Caco-2 (cell line): Measurements from ENCODE around the gene FMC1. TPM values are rescaled to one million over a fixed set of nuclear protein-coding genes. Genes with fewer than 3 reads are reported as not detected.
A peak's percentile ranks its signal among the peaks of the same experiment; 100 is the strongest.

Experiments used
- BruUV-seq: library from RNA; stranded (reverse); fragments of 400-500 nt; replicated peaks from 2 replicates; lab custom pipeline; 2021; lab: Mats Ljungman, UMichigan
- CTCF ChIA-PET: fragments of 300-600 bp; sonication (Branson Sonifier 250); formaldehyde crosslinking; loops from one replicate; lab custom pipeline; 2022; ENCODE audit warnings: antibody characterized with exemption; lab: Charles Lee
- POLR2A ChIA-PET: fragments of 300-600 bp; sonication (Branson Sonifier 250); formaldehyde crosslinking; loops from one replicate; lab custom pipeline; 2022; ENCODE audit warnings: antibody characterized with exemption; lab: Charles Lee
- DNase-seq, 2 experiments: peaks; one replicate each; pipeline versions ENCODE4 v3.0.0 to v3.0.0-alpha.2; 2020 to 2022
- H3K27me3 ChIP-seq: replicated peaks from 2 replicates; pipeline ENCODE4 v1.6.0; 2011; ENCODE audit warnings: low read length; ENCODE audit not compliant: control insufficient read depth, insufficient read depth
- H3K36me3 ChIP-seq: 2 replicates; pipeline ENCODE4 v1.5.1; 2011; ENCODE audit warnings: low read length; ENCODE audit not compliant: control insufficient read depth, insufficient read depth
- H3K4me1 ChIP-seq: fragments of 250-450 bp; sonication (Bioruptor Pico); 2 replicates; pipeline ENCODE4 v1.5.1; 2020; ENCODE audit warnings: mild to moderate bottlenecking
- H3K4me3 ChIP-seq: 2 replicates; pipeline ENCODE4 v1.5.1; 2011; ENCODE audit warnings: low read depth, mild to moderate bottlenecking, control low read depth, low read length
- H3K9me3 ChIP-seq: fragments of 250-450 bp; sonication (Bioruptor Pico); 2 replicates; pipeline ENCODE4 v1.5.1; 2020; ENCODE audit warnings: mild to moderate bottlenecking, moderate library complexity
- H3K27ac Mint-ChIP-seq: one replicate; pipeline ENCODE4 v1.8.0; 2022; ENCODE audit warnings: mixed read lengths; ENCODE audit not compliant: unreplicated experiment
- H3K27me3 Mint-ChIP-seq: one replicate; pipeline ENCODE4 v1.8.0; 2022; ENCODE audit warnings: mixed read lengths; ENCODE audit not compliant: insufficient read depth, unreplicated experiment
- H3K36me3 Mint-ChIP-seq: one replicate; pipeline ENCODE4 v1.8.0; 2022; ENCODE audit warnings: mild to moderate bottlenecking, mixed read lengths; ENCODE audit not compliant: insufficient read depth, unreplicated experiment
- H3K4me1 Mint-ChIP-seq: one replicate; pipeline ENCODE4 v1.8.0; 2022; ENCODE audit warnings: low read depth, mixed read lengths; ENCODE audit not compliant: unreplicated experiment
- H3K4me3 Mint-ChIP-seq: one replicate; pipeline ENCODE4 v1.8.0; 2022; ENCODE audit warnings: mild to moderate bottlenecking, moderate library complexity, mixed read lengths; ENCODE audit not compliant: unreplicated experiment
- H3K9me3 Mint-ChIP-seq: one replicate; pipeline ENCODE4 v1.8.0; 2022; ENCODE audit warnings: mixed read lengths; ENCODE audit not compliant: unreplicated experiment
- CTCF ChIP-seq, 2 experiments: fragments of 200-600 bp in 1 of 2; IDR thresholded peaks; 1 replicate in 1 of 2; 2 replicates in 1 of 2; pipeline versions ENCODE4 v1.5.1 to v1.8.0; 2011 to 2022; ENCODE audit warnings: antibody characterized with exemption in 1 of 2, control low read depth in 1 of 2, inconsistent platforms in 1 of 2, low read depth in 1 of 2, low read length in 1 of 2, mild to moderate bottlenecking in 1 of 2, moderate library complexity in 1 of 2; ENCODE audit not compliant: insufficient read depth in 1 of 2, severe bottlenecking in 1 of 2, unreplicated experiment in 1 of 2
- intact Hi-C: fragments of 100-400 bp; cut with micrococcal nuclease; formaldehyde crosslinking; loops from one replicate; pipeline ENCODE4 v1.10.0; 2022; ENCODE audit not compliant: unreplicated experiment
- total RNA-seq: library from RNA; stranded (reverse); gene quantifications from 2 replicates; pipeline ENCODE4 v1.2.3, GENCODE V29; 2022

FMC1 gene
- total RNA-seq, 1 experiment from 2014 or later, result 15.1 TPM

GRCh38 chr7:139360210-139360947 lies 19.2 kb downstream of the FMC1 start:
- Histone ChIP-seq H3K4me1 (no peaks in the 10 kb centered on the region), H3K4me3 (peak overlapping the region; percentile 100), H3K36me3 (peaks cover 1% of the 10 kb centered on the region), H3K27me3 (no peaks in the 10 kb centered on the region), H3K9me3 (no peaks in the 10 kb centered on the region)
- ChIA-PET POLR2A (interaction anchor here (0.5 to 1.1 kb wide), 13 partner anchors 13 to 1368 kb away, joined by 3 to 12 read pairs (median 4); partner anchors contain the start of gene KLRG2), CTCF (interaction anchor here (0.6 to 1.0 kb wide), 2 partner anchors 20 to 62 kb away, joined by 3 to 6 read pairs; no protein-coding TSS in a partner anchor)
- no peak for TF ChIP-seq CTCF (IDR thresholded peaks at IDR 0.05; ENCODE audit: insufficient read depth in 1 of 2, low read depth in 1 of 2, low read length in 1 of 2, severe bottlenecking in 1 of 2, unreplicated experiment in 1 of 2)
- no peaks in the 10 kb centered on the region for H3K9me3 Mint-ChIP-seq
- peak overlapping the region; percentile 98 for H3K27ac Mint-ChIP-seq
- H3K4me3 Mint-ChIP-seq, result peak overlapping the region; percentile 99
- intact Hi-C loops, result loop anchor here (2.0 to 5.0 kb wide), 2 partner anchors 42 to 253 kb away; partner anchors contain the start of gene ZC3HAV1
- no peaks in the 10 kb centered on the region for H3K27me3 Mint-ChIP-seq
- H3K4me1 Mint-ChIP-seq, result peaks cover 10% of the 10 kb centered on the region
- BruUV-seq, result TSS peak; percentile 29
- H3K36me3 Mint-ChIP-seq, result peaks cover 50% of the 10 kb centered on the region
- DNase-seq, result peak; percentile 98 to 99

GRCh38 chr7:139360948-139361307 lies 19.8 kb downstream of the FMC1 start:
- peaks cover 55% of the 10 kb centered on the region for H3K36me3 Mint-ChIP-seq
- ChIA-PET CTCF (no interaction called here), POLR2A (no interaction called here)
- no peak for TF ChIP-seq CTCF (IDR thresholded peaks at IDR 0.05; ENCODE audit: insufficient read depth in 1 of 2, low read depth in 1 of 2, low read length in 1 of 2, severe bottlenecking in 1 of 2, unreplicated experiment in 1 of 2)
- no peaks in the 10 kb centered on the region for H3K9me3 Mint-ChIP-seq
- H3K4me1 ChIP-seq, result no peaks in the 10 kb centered on the region
- H3K4me1 Mint-ChIP-seq, result peaks cover 16% of the 10 kb centered on the region
- H3K27ac Mint-ChIP-seq, result peak overlapping the region; percentile 98
- H3K27me3 ChIP-seq, result no peaks in the 10 kb centered on the region
- no peak for DNase-seq
- H3K4me3 Mint-ChIP-seq, result peak overlapping the region; percentile 99
- no TSS peak for BruUV-seq
- H3K36me3 ChIP-seq, result peaks cover 2% of the 10 kb centered on the region
- H3K27me3 Mint-ChIP-seq, result no peaks in the 10 kb centered on the region
- H3K4me3 ChIP-seq, result peak overlapping the region; percentile 100
- H3K9me3 ChIP-seq, result no peaks in the 10 kb centered on the region
- intact Hi-C loops, result loop anchor here (2.0 to 5.0 kb wide), 2 partner anchors 42 to 254 kb away; partner anchors contain the start of gene ZC3HAV1

DNA sequence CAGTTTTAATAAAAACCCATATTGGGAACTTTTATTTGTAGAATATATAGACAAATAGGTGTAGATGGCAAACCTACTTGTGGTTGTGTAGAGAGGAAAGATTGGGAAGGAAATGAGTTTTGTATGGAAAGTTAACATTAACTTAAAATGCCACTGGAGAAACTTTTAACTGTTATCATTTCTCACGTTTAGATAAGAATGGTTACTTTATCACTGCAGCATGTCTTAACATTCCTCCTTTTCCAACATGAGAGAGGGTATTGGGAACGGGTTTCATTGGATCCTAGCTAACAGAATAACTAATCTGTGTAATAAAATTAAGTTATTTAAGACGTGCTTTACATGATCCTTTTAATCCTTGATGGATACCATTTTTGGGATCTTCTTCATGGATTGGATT lies 20.4 kb downstream of the FMC1 start:
- no peak for DNase-seq
- Mint-ChIP-seq H3K36me3 (peaks cover 55% of the 10 kb centered on the region), H3K27ac (peak overlapping the region; percentile 98), H3K4me3 (peak overlapping the region; percentile 99), H3K27me3 (no peaks in the 10 kb centered on the region), H3K4me1 (peaks cover 16% of the 10 kb centered on the region), H3K9me3 (no peaks in the 10 kb centered on the region)
- no peaks in the 10 kb centered on the region for H3K27me3 ChIP-seq
- H3K9me3 ChIP-seq, result no peaks in the 10 kb centered on the region
- no peak for TF ChIP-seq CTCF (IDR thresholded peaks at IDR 0.05; ENCODE audit: insufficient read depth in 1 of 2, low read depth in 1 of 2, low read length in 1 of 2, severe bottlenecking in 1 of 2, unreplicated experiment in 1 of 2)
- BruUV-seq, result no TSS peak
- H3K4me3 ChIP-seq, result peak overlapping the region; percentile 100
- intact Hi-C loops, result loop anchor here (2.0 to 5.0 kb wide), 2 partner anchors 43 to 254 kb away; partner anchors contain the start of gene ZC3HAV1
- H3K4me1 ChIP-seq, result no peaks in the 10 kb centered on the region
- POLR2A ChIA-PET, result no interaction called here
- H3K36me3 ChIP-seq, result peaks cover 2% of the 10 kb centered on the region
- CTCF ChIA-PET, result no interaction called here
